Right renal pelvis (tissue), 4 donors: Measurements from ENCODE around the gene CDC42BPB. TPM values are rescaled to one million over a fixed set of nuclear protein-coding genes. Genes with fewer than 3 reads are reported as not detected.

Experiments
- DNase-seq, 4 donors: peaks; one replicate each; pipeline ENCODE4 v3.0.0-alpha.2; 2013; ENCODE audit warnings: low read depth in 4 of 4, low spot score in 3 of 4, missing footprints in 1 of 4
- polyA plus RNA-seq, 4 donors: library from polyadenylated mRNA; unstranded; fragments of 120-200 nt; gene quantifications; one replicate each; pipeline ENCODE4 v1.2.1, GENCODE V29; 2013; ENCODE audit not compliant: insufficient read length in 4 of 4

Gene CDC42BPB
- polyA plus RNA-seq, 4 donors, result 70.9 to 79.1 (median 75.2) TPM

DNA sequence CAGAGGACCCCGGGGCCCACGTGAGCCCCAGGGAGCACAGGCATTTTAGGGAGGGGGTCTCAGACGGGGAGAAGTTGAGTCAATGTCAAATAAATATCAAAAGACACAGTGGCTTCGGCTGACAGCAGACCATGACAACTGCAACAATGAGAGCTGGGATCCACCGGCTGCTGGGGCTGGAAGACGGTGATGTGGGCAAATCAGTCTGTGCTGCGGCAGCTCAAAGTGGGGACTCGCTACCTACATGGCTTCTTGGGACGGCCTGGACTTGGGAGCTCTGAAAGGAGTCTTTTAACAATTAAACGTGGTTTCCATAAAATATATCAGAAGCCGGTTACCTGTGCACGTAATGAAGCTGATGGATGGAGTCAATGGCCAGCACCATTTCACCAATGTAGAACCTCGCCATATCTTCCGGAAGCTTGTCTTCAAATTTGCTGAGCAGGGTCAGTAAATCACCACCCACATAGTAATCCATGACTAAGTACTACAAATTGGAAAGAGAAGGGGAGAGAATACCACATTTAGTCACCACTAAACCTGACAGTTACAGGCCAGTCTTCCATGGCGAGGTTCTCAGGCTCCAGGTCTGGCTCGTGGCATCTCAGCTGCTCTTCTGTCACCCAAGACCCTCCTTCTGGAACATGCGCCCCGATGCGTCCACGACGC lies 58.0 kb downstream of the CDC42BPB start:
- DNase-seq, result no peak

GRCh38 chr14:102998393-102998792 lies 59.0 kb downstream of the CDC42BPB start:
- no peak for DNase-seq

DNA sequence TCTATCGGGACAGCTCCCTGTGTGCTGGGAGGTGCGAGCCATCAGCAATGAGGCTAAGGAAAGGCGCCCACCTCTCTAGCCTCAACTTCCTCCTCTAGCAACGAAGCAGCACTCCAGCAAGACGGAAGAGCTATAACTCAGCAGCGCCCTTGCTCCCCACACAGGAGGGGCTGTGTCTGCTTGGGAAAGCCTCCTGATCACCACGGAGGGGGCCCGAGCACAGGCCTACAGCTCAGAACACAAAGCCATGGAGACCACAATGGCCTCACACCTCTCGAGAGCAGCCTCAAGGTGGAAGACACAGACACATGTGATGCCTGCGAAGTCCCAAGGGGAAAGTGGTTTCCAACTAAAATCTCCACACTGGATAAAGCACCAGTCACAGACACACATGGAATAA lies 60.4 kb downstream of the CDC42BPB start:
- no peak for DNase-seq

GRCh38 chr14:102994689-102995088 lies 62.7 kb downstream of the CDC42BPB start:
- no peak for DNase-seq

- no peak for DNase-seq
Measured at GRCh38 chr14:102993523-102993922, 63.8 kb downstream of the CDC42BPB start.

DNA sequence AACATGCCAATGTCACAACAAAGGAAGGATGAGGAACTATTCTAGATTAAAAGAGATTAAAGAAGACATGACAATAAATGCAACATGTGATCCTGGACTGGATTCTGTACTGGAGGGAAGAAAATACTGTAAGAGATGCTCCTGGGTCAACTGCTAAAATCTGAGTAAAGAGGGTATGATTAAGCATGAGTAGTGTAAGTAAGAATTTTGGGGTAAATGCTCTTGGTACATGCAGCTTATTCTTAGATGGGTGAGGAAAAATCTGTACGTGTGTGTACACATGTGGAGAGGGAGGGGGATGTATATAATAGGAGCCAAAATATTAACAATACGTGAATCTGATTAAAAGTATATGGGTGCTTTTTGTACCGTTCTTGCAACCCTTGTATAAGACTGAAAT lies 66.0 kb downstream of the CDC42BPB start:
- no peak for DNase-seq

DNA sequence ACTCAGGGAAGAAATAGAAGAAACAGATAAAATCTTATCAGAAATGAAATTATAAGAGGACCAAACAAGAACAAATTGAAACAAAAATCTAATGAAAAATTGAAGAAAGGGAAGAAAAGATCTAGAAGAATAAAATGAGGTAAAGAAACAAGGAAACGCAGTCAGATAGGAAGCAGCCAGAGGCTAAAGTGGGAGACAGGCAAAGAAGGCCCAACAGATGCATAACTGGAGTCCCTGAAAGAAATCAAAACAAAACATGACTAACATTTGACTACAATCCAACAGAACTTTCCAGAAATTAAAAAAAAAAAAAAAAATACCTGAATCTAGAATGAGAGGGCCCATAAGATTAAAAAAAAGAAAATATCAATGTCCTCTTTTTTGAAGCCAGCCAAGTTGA lies 69.3 kb downstream of the CDC42BPB start:
- DNase-seq, result no peak

DNA sequence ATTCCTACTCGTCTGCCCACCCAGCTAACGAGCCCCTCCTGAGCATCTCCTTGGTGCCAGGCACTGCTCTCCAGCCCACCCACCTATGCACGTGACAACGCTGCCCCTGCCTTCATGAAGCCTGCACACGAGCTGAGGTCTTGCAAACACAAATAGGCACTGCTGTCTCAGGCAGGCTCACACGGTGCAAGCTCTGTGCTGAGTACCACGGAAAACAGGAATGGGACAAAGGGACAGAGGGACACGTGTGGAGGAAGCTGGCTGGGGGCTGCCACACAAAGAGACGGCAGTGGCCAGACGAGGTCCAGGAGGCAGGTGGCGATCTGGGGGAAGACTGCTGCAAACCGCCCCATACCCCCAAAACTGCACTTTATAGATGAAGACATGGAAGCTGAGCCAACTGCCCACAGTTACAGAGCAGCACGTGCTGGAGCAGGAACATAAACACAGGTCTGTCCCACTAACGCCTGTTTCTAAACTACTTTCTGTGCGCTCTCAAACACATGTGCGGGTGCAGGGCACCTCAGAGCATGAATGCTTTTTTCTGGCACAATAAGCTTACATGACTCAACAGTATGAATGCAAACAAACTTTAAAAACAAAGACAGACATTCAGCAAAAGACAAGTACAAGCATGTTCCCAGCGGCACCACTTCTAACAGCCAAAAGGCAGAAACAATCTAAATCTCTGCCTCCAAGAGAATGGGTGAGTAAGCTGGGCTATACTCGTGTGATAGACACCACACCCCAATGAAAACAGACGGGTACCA lies 70.4 kb downstream of the CDC42BPB start:
- DNase-seq, result no peak

DNA sequence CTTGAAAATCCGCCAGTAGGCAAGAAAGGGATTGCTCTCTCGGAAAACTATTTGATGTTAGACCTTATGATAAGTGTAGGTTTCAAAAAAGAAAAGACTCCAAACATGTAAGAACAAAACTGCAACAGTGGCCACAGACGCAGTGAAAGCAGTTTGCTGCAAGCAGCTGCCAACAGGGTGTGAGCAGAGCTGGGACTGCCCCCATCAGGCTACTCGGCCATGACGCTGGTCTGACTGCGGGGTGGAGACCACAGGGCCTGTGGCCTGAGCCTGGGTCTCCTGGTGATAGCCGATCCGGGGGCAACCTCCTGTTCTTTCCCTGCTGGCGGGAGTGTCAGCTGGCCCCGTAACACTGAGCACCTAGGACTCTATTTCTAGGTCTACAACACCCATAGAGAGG lies 71.7 kb downstream of the CDC42BPB start:
- DNase-seq, result no peak

DNA sequence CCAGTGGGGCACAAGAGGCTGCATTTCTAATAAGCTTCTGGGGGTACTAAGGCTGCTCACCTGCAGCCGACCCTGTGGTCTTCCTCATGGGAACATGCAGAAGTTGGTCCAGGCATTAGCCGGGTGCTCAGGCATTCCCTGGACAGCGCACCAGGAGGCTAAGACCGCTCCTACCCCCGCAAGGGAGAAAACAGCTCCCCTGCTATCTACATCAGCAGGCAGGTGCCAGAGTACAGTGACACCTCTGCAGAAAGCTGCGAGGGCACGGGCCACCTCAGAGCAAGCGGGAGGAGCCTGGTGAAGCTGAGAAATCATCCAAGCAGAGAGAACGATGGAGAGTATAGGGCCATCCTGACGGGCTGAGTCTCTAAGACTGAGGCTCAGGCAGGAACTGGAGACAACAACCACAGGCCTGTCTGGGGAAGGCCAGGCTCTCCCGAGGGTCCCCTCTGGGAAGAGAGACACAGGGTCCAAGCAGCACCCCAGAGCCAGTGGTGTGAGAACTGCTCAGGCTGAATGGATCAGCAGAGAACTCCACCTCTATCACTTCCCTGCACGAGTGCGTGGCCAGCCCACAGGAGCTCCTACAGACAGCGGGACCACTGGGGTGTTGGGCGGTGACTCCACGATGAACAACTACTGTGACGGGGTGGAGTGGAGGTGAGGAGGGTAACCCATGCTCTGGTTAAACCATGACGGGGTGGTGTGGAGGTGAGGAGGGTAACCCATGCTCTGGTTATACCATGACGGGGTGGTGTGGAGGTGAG lies 72.8 kb downstream of the CDC42BPB start:
- no peak for DNase-seq

- DNase-seq, result no peak
Measured at GRCh38 chr14:102983496-102983895, 73.9 kb downstream of the CDC42BPB start.

- no peak for DNase-seq
Measured at GRCh38 chr14:102982852-102983470, 74.4 kb downstream of the CDC42BPB start.

DNA sequence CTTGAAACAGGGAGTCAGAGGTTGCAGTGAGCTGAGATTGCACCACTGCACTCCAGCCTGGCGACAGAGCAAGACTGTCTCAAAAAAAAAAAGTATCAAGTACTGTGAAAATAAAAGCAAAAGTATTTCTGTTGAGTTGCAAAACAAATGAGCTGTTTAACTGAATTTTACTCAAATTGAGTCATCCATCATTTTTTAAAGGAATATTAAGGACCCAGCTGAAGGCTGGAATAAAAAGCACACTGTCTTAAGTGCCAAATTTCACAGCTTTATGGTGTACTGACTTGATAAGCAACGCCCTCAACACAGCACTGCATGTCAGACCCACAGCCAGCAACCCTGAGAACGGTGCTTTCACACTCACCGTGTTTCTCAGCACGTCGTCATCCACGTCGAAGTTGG lies 76.9 kb downstream of the CDC42BPB start:
- DNase-seq, result no peak

GRCh38 chr14:102979406-102979805 lies 77.9 kb downstream of the CDC42BPB start:
- no peak for DNase-seq

DNA sequence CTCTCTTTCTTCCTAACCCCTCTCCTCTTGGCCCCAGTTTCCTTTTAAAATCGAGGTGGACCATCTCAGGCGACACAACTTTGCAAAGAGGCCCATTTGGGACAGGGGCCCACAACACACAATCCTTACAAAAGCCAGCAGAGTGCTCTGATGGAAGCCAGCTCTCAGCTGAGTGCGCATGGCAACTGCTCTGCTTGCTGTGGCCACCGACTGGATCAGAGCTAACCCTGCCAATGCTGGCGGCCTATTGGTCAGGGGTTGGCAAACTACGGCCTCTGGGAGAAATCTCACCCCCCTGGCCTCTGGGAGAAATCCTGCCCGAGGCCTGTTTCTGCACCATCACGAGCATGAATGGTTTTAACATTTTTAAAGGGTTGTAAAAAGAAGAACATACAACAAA lies 79.9 kb downstream of the CDC42BPB start:
- DNase-seq, result no peak

GRCh38 chr14:102975662-102976061 lies 81.7 kb downstream of the CDC42BPB start:
- no peak for DNase-seq

DNA sequence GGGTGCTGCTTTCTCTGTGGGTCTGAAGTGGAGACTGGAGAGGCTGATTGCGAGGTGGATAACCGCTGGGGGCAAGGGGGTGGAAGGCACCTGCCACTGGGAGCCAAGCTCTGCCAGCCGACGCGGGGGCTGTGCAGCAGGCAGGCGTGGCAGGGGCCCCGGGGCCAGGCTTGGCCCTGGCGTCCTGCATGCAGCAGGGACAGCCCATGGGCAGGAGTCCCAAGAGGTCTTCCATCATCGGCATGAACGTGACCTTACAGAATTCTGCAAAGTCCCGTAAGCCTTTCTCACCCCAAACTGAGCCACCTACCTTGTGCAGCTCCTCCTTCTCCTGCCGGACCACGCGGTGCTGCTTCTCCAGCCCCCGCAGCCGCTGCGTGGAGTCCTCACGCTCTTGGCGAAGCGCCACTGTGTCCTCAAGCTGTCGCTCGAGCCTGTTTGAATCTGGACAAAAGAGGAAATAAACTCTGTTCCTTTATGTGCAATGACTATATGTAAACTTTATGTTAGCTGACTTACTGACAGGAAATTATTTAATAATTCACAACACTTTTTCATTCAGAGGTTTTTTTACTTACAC lies 83.6 kb downstream of the CDC42BPB start:
- no peak for DNase-seq

GRCh38 chr14:102971836-102972606 lies 85.3 kb downstream of the CDC42BPB start:
- DNase-seq, result no peak

- no peak for DNase-seq
Measured at GRCh38 chr14:102971314-102971713, 86.0 kb downstream of the CDC42BPB start.

GRCh38 chr14:102970496-102970895 lies 86.9 kb downstream of the CDC42BPB start:
- no peak for DNase-seq
